OCI-M1 (cell line): ENCODE data around the gene IGF2BP1.
A peak's percentile ranks its signal among the peaks of the same experiment; 100 is the strongest.

Experiments used
- DNase-seq: peaks from one replicate; lab custom pipeline; 2025; lab: John Stamatoyannopoulos, UW

Gene IGF2BP1

GRCh38 chr17:48997103-48997826 is at the start of gene IGF2BP1:
Gene IGF2BP1, plus strand, starts transcription at chr17:48997385. Its CDS starts 361 bp downstream, at chr17:48997746.
- peak; percentile 81 for DNase-seq

DNA sequence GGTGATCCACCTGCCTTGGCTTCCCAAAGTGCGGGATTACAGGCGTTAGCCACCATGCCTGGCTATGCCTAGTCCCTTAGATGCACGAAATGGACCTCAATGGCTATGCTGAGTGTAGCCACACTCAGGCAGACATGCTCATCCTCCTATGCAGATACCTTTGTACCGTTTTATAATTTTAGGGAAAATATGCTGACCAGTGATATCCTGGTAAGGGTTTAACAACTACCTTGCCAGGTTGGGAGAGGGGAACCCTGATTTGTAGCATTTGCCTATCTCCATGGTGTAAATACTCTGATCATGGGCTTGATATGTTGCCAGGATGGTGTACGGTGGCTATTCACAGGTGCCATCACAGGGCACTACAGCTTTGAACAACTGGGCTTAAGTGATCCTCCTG is 45.6 kb upstream of the IGF2BP1 start:
- no peak for DNase-seq

- no peak for DNase-seq
Observed at GRCh38 chr17:48952904-48953303, 44.3 kb upstream of the IGF2BP1 start.

DNA sequence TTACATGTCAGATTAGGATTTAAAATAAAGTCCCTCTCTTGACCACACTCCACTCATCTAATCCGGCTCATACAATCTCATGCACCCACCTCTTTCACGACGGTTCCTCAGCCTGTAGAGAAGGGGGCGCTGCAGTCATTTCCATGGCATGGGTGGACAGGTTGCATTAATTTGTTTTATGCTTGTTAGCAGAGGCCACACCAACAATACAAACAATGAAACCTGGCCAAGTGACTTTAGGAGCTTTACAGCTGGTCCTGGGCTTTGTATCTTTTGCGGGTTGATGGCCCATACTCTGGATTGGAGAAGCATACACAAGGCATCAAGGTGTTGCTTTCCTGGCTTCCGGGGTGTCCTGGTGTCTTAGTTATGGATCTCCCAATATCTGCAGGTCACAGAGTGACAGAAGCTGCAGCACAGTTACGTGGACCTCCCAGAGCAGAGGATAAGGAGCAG is 42.9 kb upstream of the IGF2BP1 start:
- peak; percentile 79 for DNase-seq

DNA sequence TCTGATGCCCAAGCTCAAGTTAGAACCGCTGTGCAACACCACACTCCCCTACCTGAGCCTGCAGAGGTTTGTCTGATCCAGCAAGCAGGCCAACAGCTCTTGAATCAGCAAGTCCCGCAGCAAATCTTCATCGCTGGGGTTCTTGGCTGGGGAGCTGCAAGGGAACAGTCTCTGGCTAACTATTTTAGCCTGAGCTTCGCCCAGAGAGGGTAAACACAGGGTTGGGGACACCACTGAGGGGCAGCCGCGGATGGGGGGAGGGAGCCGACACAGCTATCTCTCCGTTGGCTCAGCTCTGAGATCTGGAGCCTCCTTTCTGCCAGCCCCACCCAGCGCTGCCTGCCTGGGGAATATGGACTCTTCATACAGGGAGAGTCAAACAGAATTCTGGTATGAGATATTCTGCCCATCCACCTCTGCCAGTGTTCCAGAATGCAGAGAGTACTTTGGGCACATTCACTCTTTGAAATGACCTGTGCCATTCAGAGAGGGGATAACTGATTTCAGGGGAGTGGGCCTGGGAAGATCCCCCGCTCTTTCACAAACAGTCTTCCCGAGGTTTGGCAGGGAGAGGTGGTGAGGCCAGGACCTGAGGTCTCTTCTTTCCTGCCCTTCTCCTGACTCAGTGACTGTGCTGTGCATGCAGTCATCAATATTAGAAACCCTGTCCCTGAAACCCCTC is 36.2 kb upstream of the IGF2BP1 start:
- DNase-seq, result no peak

GRCh38 chr17:48961516-48962233 is 35.5 kb upstream of the IGF2BP1 start:
- peak; percentile 29 for DNase-seq

DNA sequence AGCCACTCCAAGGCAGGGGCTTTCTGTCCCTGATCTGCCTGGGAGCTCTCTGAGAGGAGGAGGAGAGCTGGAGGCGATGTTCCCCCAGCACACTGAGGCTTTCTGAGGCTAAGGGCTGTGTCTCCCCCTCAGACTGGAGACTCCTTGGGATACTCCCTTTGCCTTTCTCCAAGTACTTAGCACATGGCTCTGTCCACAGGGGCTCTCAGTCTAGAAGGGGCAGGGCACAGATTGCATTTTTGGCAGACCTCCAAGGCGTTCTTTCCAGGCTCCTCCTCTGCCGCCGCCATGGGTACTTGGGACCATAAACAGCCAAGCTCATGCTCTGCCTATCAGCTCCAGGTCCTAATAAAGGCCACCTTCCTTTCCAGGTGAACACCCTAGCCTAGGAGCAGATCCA is 27.0 kb upstream of the IGF2BP1 start:
- DNase-seq, result peak; percentile 38

DNA sequence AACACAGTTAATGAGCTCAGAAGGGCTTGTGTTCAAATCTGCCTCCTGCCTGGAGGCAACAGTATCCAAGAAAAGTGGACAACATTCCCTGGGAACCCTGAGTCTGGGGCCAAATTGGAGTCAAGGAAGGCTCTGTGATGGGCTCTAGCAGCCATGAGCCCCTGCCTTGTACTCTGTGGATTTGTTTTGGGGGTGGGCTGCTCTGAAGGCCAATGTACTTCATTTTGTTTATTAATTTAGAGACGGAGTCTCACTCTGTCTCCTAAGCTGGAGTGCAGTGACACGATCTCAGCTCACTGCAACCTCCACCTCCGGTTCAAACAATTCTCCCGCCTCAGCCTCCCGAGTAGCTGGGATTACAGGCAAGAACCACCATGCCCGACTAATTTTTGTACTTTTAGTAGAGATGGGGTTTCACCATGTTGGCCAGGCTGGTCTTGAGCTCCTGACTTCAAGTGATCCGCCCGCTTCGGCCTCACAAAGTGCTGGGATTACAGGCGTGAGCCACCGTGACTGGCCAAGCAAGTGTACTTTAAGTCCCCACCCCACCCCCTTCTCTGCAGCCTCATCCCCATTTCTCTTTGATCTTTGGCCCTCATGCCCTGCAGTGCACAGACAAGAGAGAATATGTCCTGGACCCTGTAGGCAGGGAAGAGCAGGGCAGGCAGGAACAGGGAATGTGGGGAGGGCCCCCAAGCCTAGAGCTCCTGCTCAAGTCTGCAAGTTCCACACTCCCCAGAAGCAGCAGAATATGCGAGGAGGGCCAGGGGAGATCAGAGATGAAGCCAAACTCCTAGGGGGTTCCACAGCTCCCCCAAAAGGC is 26.1 kb upstream of the IGF2BP1 start:
- DNase-seq, result no peak

GRCh38 chr17:48972749-48973097 is 24.5 kb upstream of the IGF2BP1 start:
- no peak for DNase-seq

DNA sequence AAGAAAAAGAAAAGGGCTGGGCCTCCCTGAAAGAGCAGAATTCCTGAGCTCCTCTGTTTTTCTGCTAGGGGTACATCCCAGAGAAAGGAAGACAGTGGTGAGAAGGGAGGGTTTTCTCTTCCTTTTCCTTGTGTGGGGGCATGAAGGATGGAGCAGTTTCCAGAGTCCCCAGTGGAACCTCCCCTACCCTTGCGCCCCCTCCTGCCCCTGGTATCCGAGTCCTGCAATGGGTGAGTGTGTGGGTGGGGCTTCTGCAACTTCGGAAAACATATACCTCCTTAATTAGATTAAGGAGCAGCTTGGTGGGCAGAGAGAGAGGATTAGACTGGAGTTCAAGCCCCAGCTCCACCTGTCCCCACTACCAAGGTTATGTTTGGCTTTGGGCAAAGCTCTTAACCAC is 23.4 kb upstream of the IGF2BP1 start:
- DNase-seq, result no peak

- no peak for DNase-seq
Observed at GRCh38 chr17:48981927-48982539, 15.2 kb upstream of the IGF2BP1 start.

- DNase-seq, result no peak
Observed at GRCh38 chr17:48985436-48986245, 11.5 kb upstream of the IGF2BP1 start.

GRCh38 chr17:48989100-48989499 is 8.1 kb upstream of the IGF2BP1 start:
- no peak for DNase-seq

DNA sequence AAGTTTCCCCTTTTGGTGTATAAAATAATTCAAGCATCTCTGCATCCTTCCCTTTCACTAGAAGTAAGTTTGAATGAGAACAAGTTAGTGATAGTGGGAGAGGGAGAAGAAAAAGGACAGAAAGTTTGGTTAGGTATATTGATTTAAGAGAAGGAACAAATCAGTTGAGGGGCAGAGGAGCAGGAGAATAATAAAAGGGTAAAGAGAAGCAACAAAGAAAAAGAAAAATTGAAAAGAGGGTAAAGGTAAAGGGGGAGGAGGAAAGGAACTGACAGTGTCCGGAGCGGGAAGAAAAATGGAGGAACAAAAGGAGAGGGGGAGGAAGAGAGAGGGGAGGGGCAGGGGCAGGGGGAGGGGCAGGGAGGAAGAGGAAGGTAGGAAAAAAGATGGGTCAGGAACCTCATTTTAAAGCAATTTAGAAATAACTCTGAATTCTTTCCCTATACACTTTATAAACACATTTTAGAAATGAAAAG is 6.3 kb upstream of the IGF2BP1 start:
- peak; percentile 42 for DNase-seq

GRCh38 chr17:48992444-48992843 is 4.7 kb upstream of the IGF2BP1 start:
- DNase-seq, result no peak

DNA sequence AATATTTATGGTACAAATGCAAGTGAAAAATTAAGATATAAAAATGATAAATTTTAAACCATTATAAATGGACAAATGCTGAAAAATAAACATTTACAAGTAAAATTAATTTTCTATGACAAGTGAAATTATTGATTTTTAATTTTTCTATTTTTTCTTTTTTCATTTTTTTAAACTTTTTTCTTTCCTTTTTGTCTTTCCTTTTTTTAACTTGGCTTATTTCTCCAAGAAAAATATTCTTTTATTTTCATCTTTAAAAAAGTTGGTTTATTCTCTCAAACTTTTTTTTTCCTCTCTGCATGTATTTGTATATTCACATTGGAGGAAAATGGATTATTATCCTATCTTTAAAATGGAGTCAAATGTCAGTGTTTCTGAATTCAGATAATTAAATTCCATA is 3.9 kb upstream of the IGF2BP1 start:
- no peak for DNase-seq

- DNase-seq, result peak; percentile 43
Observed at GRCh38 chr17:48993951-48994350, 3.2 kb upstream of the IGF2BP1 start.

DNA sequence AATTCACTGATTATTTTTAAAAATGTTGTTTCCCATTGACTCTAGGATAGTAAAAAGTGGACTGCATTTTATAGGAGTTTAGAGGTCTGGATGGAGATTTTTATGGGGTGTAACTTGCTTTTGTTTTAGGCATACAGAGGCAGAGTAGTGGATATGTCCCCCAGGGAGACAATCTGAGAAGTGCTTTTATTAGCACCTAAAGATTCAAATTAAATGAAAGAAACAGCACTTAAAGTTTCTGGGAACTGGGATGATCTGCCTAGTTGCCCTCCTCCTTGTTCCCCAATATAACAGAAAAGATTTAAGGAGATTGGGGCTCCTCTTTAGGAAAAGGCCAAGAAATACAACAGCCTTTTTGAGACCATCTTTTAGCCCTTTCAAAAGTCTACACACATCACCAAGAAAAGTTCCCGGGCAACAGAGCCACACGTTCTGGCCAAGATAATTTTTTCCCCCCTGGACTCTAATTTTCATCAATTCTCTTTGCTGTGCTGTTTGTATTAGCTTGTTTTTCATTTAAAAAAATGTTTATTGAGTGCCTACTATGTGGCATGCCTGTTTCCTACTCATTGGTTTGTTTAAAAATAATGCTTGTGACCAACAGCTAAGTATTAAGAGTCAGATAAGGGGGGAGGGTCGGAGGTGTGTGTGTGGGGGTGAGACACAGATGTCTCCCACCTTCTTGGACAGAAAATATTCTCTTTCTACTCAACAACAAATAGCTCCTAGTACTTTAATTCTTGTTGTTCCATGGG is 2.5 kb upstream of the IGF2BP1 start:
- DNase-seq, result peak; percentile 66

- DNase-seq, result peak; percentile 84
Observed at GRCh38 chr17:48995304-48995973, 1.7 kb upstream of the IGF2BP1 start.
